Activated naive CD4-positive, alpha-beta T cell treated with anti-CD3 and anti-CD28 coated beads, Interleukin-2, amount 50 U/mL, for 16 hours (primary cell): ENCODE measurements around the gene MACROH2A1.
A peak's percentile ranks its signal among the peaks of the same experiment; 100 is the strongest.

ENCODE experiments used
- DNase-seq: peaks from one replicate; pipeline ENCODE4 v3.0.0-alpha.2; 2020

The MACROH2A1 gene

DNA sequence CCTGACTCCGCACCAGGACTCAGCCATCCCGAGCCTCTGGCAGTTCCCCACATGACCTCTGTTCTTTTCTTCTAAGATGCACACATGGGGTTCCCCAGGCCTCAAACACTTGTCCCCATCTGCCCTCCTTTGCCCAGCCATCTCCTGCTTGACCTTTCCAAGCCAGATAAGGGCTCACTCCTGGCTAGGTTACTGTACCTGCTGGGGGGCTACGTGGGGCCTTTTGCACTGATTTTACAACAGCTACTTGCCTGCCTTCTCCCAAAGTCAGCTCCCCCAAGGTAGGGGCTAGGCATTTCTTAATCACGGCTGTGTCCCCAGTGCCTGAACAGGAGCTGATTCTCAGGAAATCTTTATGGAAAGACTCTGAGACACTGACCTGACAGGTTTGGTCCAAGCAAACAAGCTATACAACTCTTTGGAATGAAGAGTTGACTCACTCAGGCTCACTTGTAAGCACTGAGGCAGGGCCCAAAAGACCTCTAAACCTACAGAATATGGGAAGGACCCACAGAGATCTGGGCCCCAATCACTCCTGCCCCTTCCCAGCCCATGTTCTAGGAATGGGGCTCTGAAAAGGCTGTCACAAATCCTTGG lies 2.5 kb downstream of the MACROH2A1 start:
- no peak for DNase-seq

DNA sequence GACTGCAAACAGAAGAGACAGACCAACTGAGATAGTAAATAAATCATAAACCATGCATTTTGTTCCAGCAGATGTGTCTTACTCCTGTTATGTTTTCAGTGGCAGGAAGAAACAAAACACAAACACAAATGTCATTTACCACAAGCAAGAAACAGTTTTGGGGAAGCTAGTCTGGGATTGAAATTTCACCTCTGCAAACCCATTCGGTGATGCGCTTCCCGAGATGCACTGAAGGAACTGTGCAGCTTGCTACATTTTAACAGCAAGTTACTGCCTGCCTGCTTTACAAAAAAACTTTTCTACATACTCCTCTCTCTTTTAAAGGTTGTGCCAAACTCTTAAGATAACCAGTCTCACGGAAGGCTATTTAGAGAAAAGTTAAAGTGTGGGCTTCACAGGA lies 3.2 kb downstream of the MACROH2A1 start:
- no peak for DNase-seq

GRCh38 chr5:135395451-135395850 lies 3.6 kb downstream of the MACROH2A1 start:
- no peak for DNase-seq

- DNase-seq = no peak
Measured at GRCh38 chr5:135394095-135394494, 4.9 kb downstream of the MACROH2A1 start.

GRCh38 chr5:135393691-135394090 lies 5.3 kb downstream of the MACROH2A1 start:
- DNase-seq = no peak

GRCh38 chr5:135393229-135393628 lies 5.8 kb downstream of the MACROH2A1 start:
- no peak for DNase-seq

DNA sequence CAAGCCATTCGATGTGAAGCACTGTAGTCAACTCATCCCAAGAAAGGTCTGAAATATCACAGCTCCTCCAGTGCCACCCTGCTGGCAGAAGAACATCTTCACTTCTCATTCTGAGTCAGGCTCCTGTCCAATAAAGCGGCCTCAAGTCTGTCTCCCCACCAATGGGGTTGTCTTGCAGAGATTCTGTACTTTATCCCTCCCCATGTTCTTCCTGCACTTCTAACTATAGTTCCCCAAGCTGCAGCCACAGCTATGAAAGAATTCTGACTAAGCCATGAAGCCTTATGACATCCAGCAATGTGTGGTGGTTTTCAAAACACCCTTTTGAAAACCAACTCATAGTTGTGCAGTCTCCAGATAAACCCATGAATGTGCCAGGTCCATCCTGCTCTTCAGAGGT lies 6.8 kb downstream of the MACROH2A1 start:
- no peak for DNase-seq

DNA sequence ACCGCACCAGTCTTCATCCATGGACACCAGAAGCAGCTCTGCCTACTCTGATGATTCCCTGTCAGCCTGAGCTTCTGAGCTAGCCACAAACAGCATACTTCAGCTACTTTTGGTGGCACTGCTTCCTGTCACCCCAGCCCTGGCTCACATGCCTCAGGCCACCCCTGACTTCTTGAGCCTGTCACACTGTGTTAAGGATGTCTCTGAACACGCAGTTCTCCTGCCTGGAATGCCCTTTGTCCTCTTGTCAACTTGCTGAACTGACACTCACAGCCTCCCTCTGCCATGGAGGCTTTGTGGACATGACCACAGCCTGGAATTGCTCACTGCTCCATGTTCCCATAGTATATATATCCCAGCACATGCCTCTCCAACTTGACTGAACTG lies 7.2 kb downstream of the MACROH2A1 start:
- no peak for DNase-seq

DNA sequence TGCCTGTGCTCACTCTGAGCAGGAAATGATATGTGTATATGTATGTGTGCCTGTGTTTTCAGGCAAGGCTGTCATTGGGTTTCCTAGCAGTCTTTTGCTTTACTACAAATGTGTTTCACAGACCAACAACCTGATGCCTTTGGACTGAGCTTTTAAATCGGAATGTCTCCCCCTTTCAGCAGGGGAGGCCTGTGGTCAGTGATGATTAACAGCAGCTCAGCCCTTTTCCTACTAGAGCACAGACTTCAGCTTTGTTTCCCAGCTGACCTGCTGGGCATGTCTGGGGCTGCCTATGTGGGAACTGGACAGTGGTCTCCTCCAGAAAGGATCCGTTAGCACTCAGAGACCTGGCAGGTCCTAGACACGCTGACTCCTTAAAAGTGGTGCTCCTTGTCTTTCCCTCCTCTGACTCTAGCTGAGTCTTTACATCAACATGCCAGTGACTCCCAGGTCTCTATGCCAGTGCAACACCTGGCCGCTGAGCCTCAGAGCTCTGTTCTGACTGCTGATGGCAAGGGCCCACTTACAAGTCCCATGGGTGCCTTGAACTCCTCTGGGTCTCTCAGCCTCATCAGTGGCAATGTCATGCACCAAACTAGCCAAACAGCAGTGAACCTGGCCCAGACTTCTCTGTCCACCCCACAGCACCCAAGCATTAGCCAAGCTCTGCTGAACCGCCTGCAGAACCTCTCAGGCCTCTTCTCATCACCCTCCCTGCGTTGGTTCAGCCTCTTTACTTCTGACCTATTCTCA lies 7.7 kb downstream of the MACROH2A1 start:
- DNase-seq = no peak

GRCh38 chr5:135388860-135389435 lies 10.1 kb downstream of the MACROH2A1 start:
- DNase-seq = no peak

DNA sequence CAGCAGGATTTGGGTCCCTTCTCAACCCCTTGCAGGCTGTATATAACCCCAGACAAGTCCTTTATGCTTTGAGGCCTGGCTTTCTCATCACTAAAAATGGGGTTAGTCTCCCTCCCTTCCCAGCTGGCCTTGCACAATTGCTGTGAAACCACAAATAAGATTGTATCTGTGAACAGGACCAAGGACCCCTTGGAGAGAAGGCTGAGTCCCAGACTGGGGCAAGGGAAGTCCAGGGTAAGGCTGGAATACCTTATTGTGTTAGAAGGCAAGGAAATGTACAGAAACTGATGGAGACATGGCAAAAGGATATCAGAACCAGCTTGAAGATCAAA lies 11.4 kb downstream of the MACROH2A1 start:
- no peak for DNase-seq

DNA sequence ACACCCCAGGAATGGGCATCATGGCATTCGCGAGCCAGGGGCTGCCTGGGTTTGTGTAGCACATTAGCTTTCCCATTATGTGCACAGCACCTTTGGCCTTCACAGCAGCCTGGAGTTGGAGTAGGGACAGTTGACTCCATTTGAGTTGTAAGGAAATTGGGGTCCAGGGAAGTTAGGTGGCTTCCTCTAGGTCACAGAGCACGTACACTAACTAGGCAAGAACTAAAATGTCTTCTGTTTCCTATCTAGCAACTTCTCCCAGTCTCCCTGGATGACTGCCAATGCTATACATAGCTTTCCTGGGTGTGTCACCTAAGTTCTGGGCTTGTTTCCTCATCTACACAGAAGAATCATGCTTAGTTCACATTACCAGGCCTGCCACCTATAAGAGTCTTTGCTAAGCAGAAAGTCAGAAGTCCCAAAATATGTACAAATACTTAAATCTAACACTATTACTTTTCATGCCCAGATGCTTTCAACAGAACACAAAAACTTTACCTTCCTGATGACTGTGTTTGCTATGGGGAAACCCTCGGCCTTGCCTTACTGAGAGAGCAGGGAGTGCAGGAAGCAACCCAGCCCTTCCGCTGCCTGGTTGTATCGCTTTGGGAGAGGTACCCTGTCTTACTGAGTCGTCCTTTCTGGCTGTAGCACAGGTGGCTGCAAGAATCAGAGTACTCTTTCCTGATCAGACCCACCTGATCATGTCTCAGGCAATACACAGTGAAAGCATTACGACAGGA lies 12.0 kb downstream of the MACROH2A1 start:
- no peak for DNase-seq

DNA sequence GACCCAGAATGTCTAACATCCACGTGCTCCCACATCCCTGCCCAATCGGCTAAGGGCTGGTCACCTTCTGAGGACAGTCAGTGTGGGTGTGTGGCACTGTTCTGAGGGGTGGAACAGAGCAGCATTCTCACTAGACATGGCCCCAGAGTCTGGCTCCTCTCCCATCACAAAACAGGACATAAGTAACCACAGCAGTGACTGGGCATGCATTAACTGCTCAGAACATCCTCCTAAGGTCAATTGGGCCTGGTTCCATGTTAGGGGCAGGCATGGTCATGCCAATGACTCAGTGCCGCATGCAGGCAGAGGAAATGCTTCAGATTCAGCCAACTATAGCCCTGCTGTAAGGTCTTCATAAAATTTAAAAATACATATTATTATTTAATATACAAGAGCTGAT lies 12.9 kb downstream of the MACROH2A1 start:
- DNase-seq = no peak

DNA sequence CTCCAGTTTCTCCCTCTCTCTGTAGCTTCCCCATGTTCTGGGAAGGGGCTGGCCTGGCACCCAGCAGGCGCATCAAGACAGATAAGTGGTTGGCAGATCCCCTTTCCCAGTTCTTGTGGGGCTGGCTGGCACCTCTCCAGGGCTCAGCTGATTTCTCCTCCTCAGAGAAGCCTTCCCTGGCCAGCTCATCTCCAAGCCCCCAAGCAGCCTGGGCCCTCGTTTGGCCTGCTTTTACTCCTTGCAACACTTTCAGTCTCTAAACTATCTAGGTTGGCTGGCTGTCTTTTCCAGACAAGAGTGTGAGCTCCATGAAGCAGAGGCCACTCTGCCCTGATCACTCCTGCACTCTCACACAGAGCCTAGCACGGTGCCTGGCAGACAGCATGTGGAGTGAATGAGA lies 13.5 kb downstream of the MACROH2A1 start:
- no peak for DNase-seq

- DNase-seq = no peak
Measured at GRCh38 chr5:135384898-135385297, 14.1 kb downstream of the MACROH2A1 start.

DNA sequence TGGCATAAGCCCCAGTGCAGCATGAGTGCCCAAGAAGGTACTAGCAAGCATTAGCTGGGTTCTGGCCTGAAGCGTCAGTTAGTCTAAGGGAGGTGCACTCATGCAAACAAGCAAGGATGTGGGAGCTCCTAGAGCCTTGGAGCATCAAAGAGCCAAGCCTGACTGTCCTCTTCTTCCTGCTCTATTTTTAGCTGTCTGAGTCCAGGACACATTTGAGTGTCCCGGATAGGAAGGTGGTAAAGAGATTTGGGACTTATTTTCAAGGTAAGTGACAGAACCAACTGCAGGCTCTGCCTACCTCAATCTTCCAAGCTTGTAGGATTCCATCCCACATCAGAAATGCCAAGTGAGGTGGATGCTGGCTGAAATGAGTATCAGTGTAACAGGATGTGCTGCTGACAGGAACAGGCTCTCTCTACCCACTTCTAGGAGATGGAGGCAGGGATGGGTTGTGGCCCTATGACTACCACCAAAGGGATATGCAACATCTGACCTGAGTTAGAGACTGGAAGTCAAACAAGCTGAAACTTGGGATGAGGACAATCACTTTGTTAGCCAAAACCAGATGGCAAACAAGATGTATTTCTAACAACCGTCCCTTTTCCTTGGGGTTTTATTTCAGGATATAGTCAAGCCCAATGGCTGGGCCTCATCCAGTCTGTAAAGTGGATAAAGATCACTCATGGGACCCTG lies 15.1 kb downstream of the MACROH2A1 start:
- no peak for DNase-seq

DNA sequence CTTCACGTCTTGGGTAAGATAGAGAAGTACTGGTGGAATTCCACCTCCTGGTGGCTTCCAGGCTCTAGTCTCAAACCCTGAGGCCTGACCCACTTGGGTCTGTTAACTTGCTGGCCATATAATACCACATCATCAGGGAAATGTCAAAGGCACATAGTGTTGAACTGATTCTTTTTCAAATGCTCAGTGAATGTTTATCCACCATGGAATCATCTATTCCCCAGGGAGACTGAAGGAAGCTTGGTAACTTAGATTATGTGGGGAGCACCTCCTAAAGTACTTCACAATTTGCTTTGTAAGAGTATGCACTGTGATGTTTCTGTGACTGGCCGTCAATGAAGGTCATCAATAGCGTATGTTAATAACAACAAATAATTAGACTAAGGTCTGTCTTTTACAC lies 16.1 kb downstream of the MACROH2A1 start:
- DNase-seq = no peak

DNA sequence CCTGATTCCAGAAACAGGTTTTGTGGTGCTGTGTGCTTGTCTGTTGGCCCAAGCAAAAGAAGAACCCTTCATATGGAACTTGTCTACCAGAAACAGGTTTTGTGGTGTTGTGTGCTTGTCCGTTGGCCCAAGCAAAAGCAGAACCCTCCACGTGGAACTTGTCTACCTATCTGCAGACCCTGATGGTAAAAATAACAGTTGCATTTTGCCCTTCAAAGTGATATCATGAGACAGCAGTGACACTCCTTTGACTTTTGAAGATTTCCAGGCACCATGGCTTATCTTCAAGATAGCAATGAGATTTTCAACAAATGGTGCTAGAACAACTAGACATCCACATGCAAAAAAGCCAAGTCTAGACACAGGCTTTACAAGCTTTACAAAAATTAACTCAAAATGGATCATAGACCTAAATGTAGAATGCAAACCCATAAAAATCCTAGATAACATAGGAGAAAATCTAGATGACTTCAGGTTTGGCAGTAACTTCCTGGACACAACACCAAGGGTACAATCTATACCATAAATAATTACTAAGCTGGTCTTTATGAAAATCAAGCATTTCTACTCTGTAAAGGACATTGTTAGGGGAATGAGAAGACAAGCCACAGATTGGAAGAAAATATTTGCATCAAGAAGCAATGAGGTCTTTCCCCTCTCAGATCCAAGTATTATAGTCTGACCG lies 16.8 kb downstream of the MACROH2A1 start:
- DNase-seq = no peak

DNA sequence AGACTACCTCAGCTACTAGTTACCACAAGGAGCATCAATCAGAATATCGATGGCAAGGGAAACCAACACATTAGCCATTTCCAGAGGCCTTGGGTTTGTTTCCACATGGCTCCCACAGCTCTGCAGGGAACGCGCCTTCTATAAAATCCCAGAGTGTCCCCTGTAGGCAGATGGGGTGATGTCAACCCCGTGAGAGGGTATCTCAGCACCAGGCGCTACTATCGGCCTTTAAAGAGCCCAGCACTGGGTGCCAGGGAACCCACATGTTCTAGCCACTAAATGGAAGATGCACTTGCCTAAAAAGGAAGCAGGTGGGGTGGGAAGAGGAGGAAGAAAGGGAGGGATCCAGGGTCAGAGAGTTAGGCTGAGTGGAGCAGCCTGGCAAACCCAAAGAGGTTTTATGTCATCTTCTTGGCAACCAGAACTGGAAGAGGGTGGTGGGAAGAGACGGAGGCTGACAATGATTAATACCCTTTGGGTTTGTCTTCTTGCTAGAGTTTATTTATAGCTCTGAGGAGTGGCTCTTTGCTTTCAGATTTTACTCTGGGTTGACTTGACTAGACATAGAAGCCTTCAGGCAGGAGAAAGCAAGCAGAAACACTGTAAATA lies 19.9 kb downstream of the MACROH2A1 start:
- DNase-seq = no peak

DNA sequence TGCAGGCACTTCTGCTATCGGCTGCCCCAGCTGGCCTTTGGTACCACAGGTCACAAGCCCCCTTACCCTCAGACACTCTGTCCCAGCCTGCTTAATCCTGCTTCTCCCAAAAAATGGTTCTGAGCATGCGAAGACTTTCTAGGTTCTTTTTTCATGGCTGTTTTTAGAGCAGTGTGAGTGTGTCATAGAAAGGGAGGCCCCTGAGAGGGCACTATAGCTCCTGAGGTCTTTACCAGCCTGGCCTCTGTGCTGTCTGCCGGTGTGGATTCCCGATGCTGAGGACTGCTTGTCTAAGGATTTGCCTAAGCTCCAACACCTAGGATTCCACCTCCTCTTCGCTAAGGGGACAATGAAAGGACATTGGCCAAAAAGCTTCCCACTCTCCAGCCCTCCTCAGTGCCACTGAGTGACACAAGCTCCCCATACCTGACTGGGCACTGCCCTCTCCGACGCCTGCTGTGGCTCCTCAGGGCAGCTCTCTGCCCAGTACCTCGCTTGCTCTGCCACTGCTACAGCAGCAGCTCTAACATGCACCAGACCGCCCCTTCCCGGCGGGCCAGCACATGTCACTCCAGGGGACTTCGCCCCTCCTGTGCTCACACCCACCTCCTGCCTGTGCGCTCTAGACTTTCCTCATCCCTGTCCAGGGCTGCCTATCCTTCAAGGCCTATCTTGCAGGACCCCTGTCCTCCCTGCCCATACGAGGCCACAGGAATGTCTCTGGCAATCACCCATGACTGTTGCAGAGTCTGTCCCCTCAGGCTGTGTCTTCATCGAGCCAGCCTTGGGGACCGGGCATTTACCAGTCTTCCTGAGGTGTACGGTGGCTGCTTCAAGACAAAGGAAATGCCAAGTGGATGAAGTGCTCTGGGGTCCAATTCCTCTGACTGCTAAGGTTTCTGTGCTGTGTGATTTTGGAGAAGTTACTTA lies 21.0 kb downstream of the MACROH2A1 start:
- no peak for DNase-seq

- DNase-seq = peak; percentile 24
Measured at GRCh38 chr5:135376961-135377624, 21.9 kb downstream of the MACROH2A1 start.
